SK-N-SH treated with all-trans-retinoic acid at 6 μM for 48 hours (cell line): ENCODE data around the gene MAP2K1.
"Not testable (repeated sequence)": the region's sequence is repeated elsewhere in the genome, so short reads cannot be mapped to it uniquely, and the experiment has no call there.

Source experiments
- ATAC-seq: fragments of 200-7000 bp; cut with Tn5 transposase; 3 replicates; pipeline ENCODE4 v1.9.1; 2020; ENCODE audit warnings: mild to moderate bottlenecking, moderate library complexity
- ARNTL ChIP-seq: fragments of 450-650 bp; formaldehyde crosslinking; IDR thresholded peaks from 2 replicates; pipeline ENCODE4 v1.5.0; 2020; ENCODE audit warnings: low read depth, mild to moderate bottlenecking, moderate library complexity, borderline replicate concordance
- BACH2 ChIP-seq: fragments of 250-450 bp; sonication (Bioruptor Pico); IDR thresholded peaks from 2 replicates; pipeline ENCODE4 v1.9.0; 2021; ENCODE audit warnings: mild to moderate bottlenecking, borderline replicate concordance
- CREB5 ChIP-seq: fragments of 250-450 bp; sonication (Bioruptor Pico); IDR thresholded peaks from 2 replicates; pipeline ENCODE4 v1.5.1; 2020; ENCODE audit warnings: low read depth, mild to moderate bottlenecking, moderate library complexity
- CSDC2 ChIP-seq: fragments of 250-450 bp; sonication (Bioruptor Pico); IDR thresholded peaks from 2 replicates; pipeline ENCODE4 v1.5.0; 2020; ENCODE audit warnings: mild to moderate bottlenecking, moderate library complexity
- CSRNP3 ChIP-seq: fragments of 250-450 bp; sonication (Bioruptor Pico); IDR thresholded peaks from 2 replicates; pipeline ENCODE4 v1.5.1; 2021; ENCODE audit warnings: mild to moderate bottlenecking, moderate library complexity
- ESRRG ChIP-seq: fragments of 250-450 bp; sonication (Bioruptor Pico); IDR thresholded peaks from 2 replicates; pipeline ENCODE4 v1.6.1; 2021; ENCODE audit warnings: mild to moderate bottlenecking
- GLIS3 ChIP-seq: fragments of 250-450 bp; sonication (Bioruptor Pico); IDR thresholded peaks from 2 replicates; pipeline ENCODE4 v1.5.0; 2020; ENCODE audit warnings: mild to moderate bottlenecking, moderate library complexity
- ISL1 ChIP-seq: fragments of 250-450 bp; sonication (Bioruptor Pico); IDR thresholded peaks from 2 replicates; pipeline ENCODE4 v2.1.2; 2022; ENCODE audit warnings: mild to moderate bottlenecking, moderate library complexity
- OSR1 ChIP-seq: fragments of 250-450 bp; sonication (Bioruptor Pico); IDR thresholded peaks from 2 replicates; pipeline ENCODE4 v1.8.0; 2022; ENCODE audit warnings: moderate library complexity, mild to moderate bottlenecking, inconsistent platforms
- PATZ1 ChIP-seq: fragments of 250-450 bp; sonication (Bioruptor Pico); IDR thresholded peaks from 2 replicates; pipeline ENCODE4 v1.8.0; 2020; ENCODE audit warnings: mild to moderate bottlenecking, moderate library complexity, borderline replicate concordance
- POU6F1 ChIP-seq: fragments of 250-450 bp; sonication (Bioruptor Pico); IDR thresholded peaks from 2 replicates; pipeline ENCODE4 v1.8.0; 2021; ENCODE audit warnings: low read depth, mild to moderate bottlenecking, moderate library complexity, borderline replicate concordance
- RARB ChIP-seq: fragments of 250-450 bp; sonication (Bioruptor Pico); IDR thresholded peaks from 2 replicates; pipeline ENCODE4 v1.8.0; 2021; ENCODE audit warnings: mild to moderate bottlenecking, moderate library complexity
- SNAI2 ChIP-seq: fragments of 250-450 bp; sonication (Bioruptor Pico); IDR thresholded peaks from 2 replicates; pipeline ENCODE4 v1.5.0; 2020; ENCODE audit warnings: mild to moderate bottlenecking, moderate library complexity
- TCF4 ChIP-seq: fragments of 250-450 bp; sonication (Bioruptor Pico); IDR thresholded peaks from 2 replicates; pipeline ENCODE4 v1.8.0; 2021; ENCODE audit warnings: mild to moderate bottlenecking, moderate library complexity, borderline replicate concordance
- TOX ChIP-seq: fragments of 250-450 bp; sonication (Bioruptor Pico); IDR thresholded peaks from 2 replicates; pipeline ENCODE4 v1.8.0; 2021; ENCODE audit warnings: mild to moderate bottlenecking, moderate library complexity, borderline replicate concordance
- ZC3H10 ChIP-seq: fragments of 250-450 bp; sonication (Bioruptor Pico); IDR thresholded peaks from 2 replicates; pipeline ENCODE4 v1.5.1; 2021; ENCODE audit warnings: mild to moderate bottlenecking, moderate library complexity
- ZFP3 ChIP-seq: fragments of 250-450 bp; sonication (Bioruptor Pico); IDR thresholded peaks from 2 replicates; pipeline ENCODE4 v1.5.0; 2020; ENCODE audit warnings: mild to moderate bottlenecking, moderate library complexity
- ZNF565 ChIP-seq: fragments of 450-650 bp; formaldehyde crosslinking; conservative IDR thresholded peaks from 2 replicates; pipeline ENCODE4 v1.5.0; 2020; ENCODE audit warnings: low read depth, mild to moderate bottlenecking, moderate library complexity
- ZNF70 ChIP-seq: fragments of 450-650 bp; formaldehyde crosslinking; IDR thresholded peaks from 2 replicates; pipeline ENCODE4 v1.5.0; 2020; ENCODE audit warnings: mild to moderate bottlenecking, moderate library complexity
- ZNF8 ChIP-seq: fragments of 450-650 bp; formaldehyde crosslinking; IDR thresholded peaks from 2 replicates; pipeline ENCODE4 v1.5.0; 2020; ENCODE audit warnings: mild to moderate bottlenecking, moderate library complexity

Gene MAP2K1

GRCh38 chr15:66389098-66389858 lies 2.6 kb downstream of the MAP2K1 start:
- TF ChIP-seq TOX: no peak
- TF ChIP-seq OSR1 (CRISPR knock-in tag): no peak
- no peak for TF ChIP-seq BACH2
- no peak for TF ChIP-seq ISL1 (CRISPR knock-in tag)
- TF ChIP-seq GLIS3 (CRISPR knock-in tag): no peak
- TF ChIP-seq CSRNP3 (CRISPR knock-in tag): no peak
- TF ChIP-seq ZNF70: no peak
- no peak for TF ChIP-seq TCF4 (CRISPR knock-in tag)
- no peak for TF ChIP-seq ESRRG (CRISPR knock-in tag)
- no peak for TF ChIP-seq CSDC2
- TF ChIP-seq ZC3H10 (CRISPR knock-in tag): no peak
- TF ChIP-seq ZFP3 (CRISPR knock-in tag): no peak
- TF ChIP-seq ZNF8 (CRISPR knock-in tag): no peak
- TF ChIP-seq SNAI2 (CRISPR knock-in tag): no peak
- TF ChIP-seq ZNF565 (CRISPR knock-in tag): no peak
- no peak for TF ChIP-seq POU6F1 (CRISPR knock-in tag)
- TF ChIP-seq CREB5 (CRISPR knock-in tag): no peak
- no peak for ATAC-seq

GRCh38 chr15:66389859-66390381 lies 3.2 kb downstream of the MAP2K1 start:
- ATAC-seq: no peak
- TF ChIP-seq POU6F1 (CRISPR knock-in tag) (no peak), RARB (CRISPR knock-in tag) (no peak), CSRNP3 (CRISPR knock-in tag) (no peak), ZNF8 (CRISPR knock-in tag) (no peak), TCF4 (CRISPR knock-in tag) (no peak), ARNTL (CRISPR knock-in tag) (no peak), PATZ1 (no peak)

- no peak for ATAC-seq
- TF ChIP-seq TCF4 (CRISPR knock-in tag): no peak
- TF ChIP-seq ZNF70: no peak
- no peak for TF ChIP-seq ISL1 (CRISPR knock-in tag)
- no peak for TF ChIP-seq PATZ1
- TF ChIP-seq BACH2: no peak
Measured at GRCh38 chr15:66390678-66391077, 4.0 kb downstream of the MAP2K1 start.

- ATAC-seq: not testable (repeated sequence)
Measured at GRCh38 chr15:66393037-66393436, 6.3 kb downstream of the MAP2K1 start.
